Renal cortex interstitium (tissue), 11 donors: ENCODE results near the gene MSMB. TPM values are rescaled to one million over a fixed set of nuclear protein-coding genes. Genes with fewer than 3 reads are reported as not detected.
"Not testable (repeated sequence)": the region's sequence is repeated elsewhere in the genome, so short reads cannot be mapped to it uniquely, and the experiment has no call there.

Source experiments
- DNase-seq, 11 donors: peaks; one replicate each; pipeline ENCODE4 v3.0.0-alpha.2; 2013; ENCODE audit warnings: low read depth in 9 of 11, low spot score in 4 of 11; ENCODE audit errors: extremely low read depth in 1 of 11
- polyA plus RNA-seq, 3 donors: library from polyadenylated mRNA; unstranded; fragments of 120-200 nt; gene quantifications; one replicate each; pipeline ENCODE4 v1.2.1, GENCODE V29; 2013; ENCODE audit not compliant: insufficient read length in 3 of 3

The MSMB gene
- polyA plus RNA-seq, 3 donors, result not detected

GRCh38 chr10:46074196-46074946 lies 28.3 kb upstream of the MSMB start:
- DNase-seq, result no peak

GRCh38 chr10:46073564-46073963 lies 27.5 kb upstream of the MSMB start:
- DNase-seq, result no peak

- no peak for DNase-seq
These were observed 24.7 kb upstream of the MSMB start for GRCh38 chr10:46070749-46071148.

- no peak for DNase-seq
These were observed 23.8 kb upstream of the MSMB start for GRCh38 chr10:46069771-46070463.

GRCh38 chr10:46068905-46069304 lies 22.8 kb upstream of the MSMB start:
- no peak for DNase-seq

GRCh38 chr10:46068117-46068516 lies 22.0 kb upstream of the MSMB start:
- no peak for DNase-seq

- DNase-seq, result no peak
These were observed 18.3 kb upstream of the MSMB start for GRCh38 chr10:46064269-46064817.

- no peak for DNase-seq
These were observed 16.8 kb upstream of the MSMB start for GRCh38 chr10:46062723-46063428.

- DNase-seq, result no peak
These were observed 14.6 kb upstream of the MSMB start for GRCh38 chr10:46060706-46061105.

- DNase-seq, result not testable (repeated sequence)
These were observed 11.9 kb upstream of the MSMB start for GRCh38 chr10:46057927-46058326.

- no peak for DNase-seq
These were observed 11.0 kb upstream of the MSMB start for GRCh38 chr10:46057038-46057437.

- no peak for DNase-seq
These were observed 9.7 kb upstream of the MSMB start for GRCh38 chr10:46055771-46056170.

- no peak for DNase-seq
These were observed 7.7 kb upstream of the MSMB start for GRCh38 chr10:46053534-46054434.

GRCh38 chr10:46052791-46053375 lies 6.8 kb upstream of the MSMB start:
- DNase-seq, result no peak

GRCh38 chr10:46052057-46052790 lies 6.2 kb upstream of the MSMB start:
- no peak for DNase-seq

GRCh38 chr10:46050941-46051623 lies 5.0 kb upstream of the MSMB start:
- DNase-seq, result no peak

GRCh38 chr10:46049497-46049831 lies 3.4 kb upstream of the MSMB start:
- not testable (repeated sequence) for DNase-seq
